H1 (cell line): ENCODE results near the gene ENOSF1. TPM values are rescaled to one million over a fixed set of nuclear protein-coding genes. Genes with fewer than 3 reads are reported as not detected.

Experiments
- CTCF ChIA-PET: fragments of 300-600 bp; sonication (Branson Sonifier 250); formaldehyde crosslinking; loops from one replicate; lab custom pipeline; 2021; ENCODE audit not compliant: partially characterized antibody; lab: Charles Lee
- POLR2A ChIA-PET: fragments of 300-600 bp; sonication (Branson Sonifier 250); formaldehyde crosslinking; loops from one replicate; lab custom pipeline; 2021; ENCODE audit warnings: inconsistent platforms; ENCODE audit not compliant: partially characterized antibody; lab: Charles Lee
- DNase-seq, 2 experiments: peaks; one replicate each; pipeline versions ENCODE4 v3.0.0 to v3.0.0-alpha.2; 2010 to 2022; ENCODE audit warnings: low spot score in 2 of 2, low read depth in 1 of 2, mixed read lengths in 1 of 2
- FAIRE-seq: peaks from 2 replicates; lab custom pipeline; 2011; peaks lifted over from hg19 to GRCh38; lab: Jason Lieb, UNC
- H2AFZ ChIP-seq: 2 replicates; pipeline ENCODE4 v1.8.1; 2012; ENCODE audit warnings: low read length, inconsistent platforms
- H2AK5ac ChIP-seq: 2 replicates; pipeline ENCODE4 v1.6.1; 2013; ENCODE audit warnings: low read depth, low read length
- H2BK120ac ChIP-seq: replicated peaks from 2 replicates; pipeline ENCODE3; 2013; ENCODE audit warnings: low read depth, low read length, inconsistent platforms
- H2BK12ac ChIP-seq: 2 replicates; pipeline ENCODE4 v1.6.1; 2013; ENCODE audit warnings: low read depth, low read length
- H2BK15ac ChIP-seq: 2 replicates; pipeline ENCODE4 v1.6.1; 2013; ENCODE audit warnings: low read length
- H2BK20ac ChIP-seq: 2 replicates; pipeline ENCODE4 v1.6.1; 2013; ENCODE audit warnings: low read length
- H2BK5ac ChIP-seq: 2 replicates; pipeline ENCODE4 v1.6.1; 2013; ENCODE audit warnings: low read depth, low read length
- H3K14ac ChIP-seq: 2 replicates; pipeline ENCODE4 v1.6.1; 2013; ENCODE audit warnings: inconsistent platforms; ENCODE audit not compliant: insufficient read length
- H3K18ac ChIP-seq: 2 replicates; pipeline ENCODE4 v1.6.1; 2013; ENCODE audit warnings: low read length; ENCODE audit errors: extremely low read depth
- H3K23ac ChIP-seq: 2 replicates; pipeline ENCODE4 v1.6.1; 2013; ENCODE audit warnings: inconsistent platforms; ENCODE audit not compliant: insufficient read length
- H3K23me2 ChIP-seq: 2 replicates; pipeline ENCODE4 v1.6.1; 2013; ENCODE audit warnings: low read depth, low read length
- H3K27ac ChIP-seq: 2 replicates; pipeline ENCODE4 v1.6.1; 2011; ENCODE audit warnings: low read depth, low read length, inconsistent platforms
- H3K27me3 ChIP-seq, 4 experiments: replicated peaks in 1 of 4; 1 replicate in 1 of 4; 2 replicates in 3 of 4; pipeline versions ENCODE4 v1.6.1 to v1.8.1; 2011 to 2013; ENCODE audit warnings: low read length in 3 of 4, mild to moderate bottlenecking in 3 of 4, inconsistent platforms in 2 of 4, mixed read lengths in 2 of 4, moderate library complexity in 1 of 4; ENCODE audit not compliant: control insufficient read depth in 3 of 4, insufficient read depth in 3 of 4; ENCODE audit errors: extremely low read depth in 1 of 4
- H3K36me3 ChIP-seq, 4 experiments: 2 replicates each; pipeline versions ENCODE4 v1.6.1 to v1.8.1; 2011 to 2013; ENCODE audit warnings: mild to moderate bottlenecking in 4 of 4, low read length in 3 of 4, moderate library complexity in 2 of 4, control low read depth in 1 of 4, inconsistent platforms in 1 of 4; ENCODE audit not compliant: insufficient read depth in 4 of 4, control insufficient read depth in 2 of 4
- H3K4ac ChIP-seq: replicated peaks from 2 replicates; pipeline ENCODE3; 2013; ENCODE audit warnings: low read length, low read depth, mixed read lengths, inconsistent platforms; ENCODE audit not compliant: insufficient read length
- H3K4me1 ChIP-seq, 4 experiments: replicated peaks in 1 of 4; 1 replicate in 1 of 4; 2 replicates in 3 of 4; pipeline versions ENCODE4 v1.6.1 to v1.8.1; 2011 to 2013; ENCODE audit warnings: low read length in 3 of 4, inconsistent platforms in 2 of 4, mixed read lengths in 1 of 4; ENCODE audit not compliant: insufficient read depth in 4 of 4, control insufficient read depth in 3 of 4
- H3K4me2 ChIP-seq, 2 experiments: 2 replicates each; pipeline versions ENCODE4 v1.6.1 to v1.8.1; 2011 to 2013; ENCODE audit warnings: low read depth in 2 of 2, low read length in 2 of 2, control low read depth in 1 of 2, inconsistent platforms in 1 of 2, mild to moderate bottlenecking in 1 of 2; ENCODE audit not compliant: insufficient read depth in 1 of 2
- H3K4me3 ChIP-seq, 4 experiments: fragments of 200-600, 300-600 bp in 1 of 4; sonication (generic), shearing (Covaris generic), sonication (Bioruptor Twin) in 1 of 4; 2 replicates each; pipeline versions ENCODE4 v1.5.1 to v1.8.1; 2011 to 2016; ENCODE audit warnings: low read length in 4 of 4, low read depth in 3 of 4, control low read depth in 2 of 4, inconsistent platforms in 2 of 4, mild to moderate bottlenecking in 2 of 4, mixed read lengths in 1 of 4, moderate library complexity in 1 of 4; ENCODE audit not compliant: insufficient read depth in 2 of 4; ENCODE audit errors: extremely low read depth in 1 of 4
- H3K56ac ChIP-seq: replicated peaks from 2 replicates; pipeline ENCODE3; 2013; ENCODE audit warnings: low read depth, mild to moderate bottlenecking, mixed read lengths, low read length, inconsistent platforms; ENCODE audit not compliant: insufficient read length
- H3K79me1 ChIP-seq: 2 replicates; pipeline ENCODE4 v1.6.1; 2013; ENCODE audit warnings: low read depth, low read length, control low read depth
- H3K79me2 ChIP-seq, 2 experiments: 2 replicates each; pipeline versions ENCODE4 v1.6.1 to v1.8.1; 2012 to 2013; ENCODE audit warnings: low read length in 2 of 2, mild to moderate bottlenecking in 2 of 2, inconsistent platforms in 1 of 2; ENCODE audit not compliant: insufficient read depth in 2 of 2, control insufficient read depth in 1 of 2
- H3K9ac ChIP-seq, 4 experiments: replicated peaks in 1 of 4; 1 replicate in 1 of 4; 2 replicates in 3 of 4; pipeline versions ENCODE4 v1.6.1 to v1.8.1; 2011 to 2013; ENCODE audit warnings: low read depth in 3 of 4, low read length in 3 of 4, control low read depth in 2 of 4, mild to moderate bottlenecking in 2 of 4, moderate library complexity in 2 of 4, inconsistent platforms in 1 of 4; ENCODE audit errors: extremely low read depth in 1 of 4
- H3K9me3 ChIP-seq, 2 experiments: 2 replicates each; pipeline versions ENCODE4 v1.6.1 to v1.8.1; 2012 to 2013; ENCODE audit warnings: mild to moderate bottlenecking in 2 of 2, moderate library complexity in 2 of 2, control low read depth in 1 of 2, inconsistent platforms in 1 of 2, low read depth in 1 of 2, low read length in 1 of 2, mixed read lengths in 1 of 2; ENCODE audit not compliant: insufficient read depth in 2 of 2
- H4K20me1 ChIP-seq, 2 experiments: replicated peaks in 1 of 2; 2 replicates each; pipeline versions ENCODE3 to v1.8.1; 2011 to 2013; ENCODE audit warnings: inconsistent platforms in 2 of 2, low read length in 2 of 2, mild to moderate bottlenecking in 1 of 2; ENCODE audit not compliant: insufficient read depth in 2 of 2, control insufficient read depth in 1 of 2
- H4K5ac ChIP-seq: 2 replicates; pipeline ENCODE4 v1.6.1; 2013; ENCODE audit warnings: low read length, low read depth, mixed read lengths, inconsistent platforms; ENCODE audit not compliant: insufficient read length
- H4K8ac ChIP-seq: 2 replicates; pipeline ENCODE4 v1.8.0; 2013; ENCODE audit warnings: mild to moderate bottlenecking, moderate library complexity, low read length, inconsistent platforms; ENCODE audit not compliant: insufficient read depth; ENCODE audit errors: extremely low read depth
- H4K91ac ChIP-seq: replicated peaks from 2 replicates; pipeline ENCODE3; 2013; ENCODE audit warnings: low read length, mixed read lengths, inconsistent platforms; ENCODE audit not compliant: insufficient read length
- CREB1 ChIP-seq: IDR thresholded peaks from 2 replicates; pipeline ENCODE4 v1.6.1; 2012; ENCODE audit warnings: inconsistent platforms
- EZH2 ChIP-seq: fragments of 200-600 bp; sonication (generic); IDR thresholded peaks from 2 replicates; pipeline ENCODE4 v1.7.1; 2012; ENCODE audit warnings: low read depth, mild to moderate bottlenecking, moderate library complexity, low read length, inconsistent platforms; ENCODE audit not compliant: severe bottlenecking
- POLR2AphosphoS5 ChIP-seq: IDR thresholded peaks from 2 replicates; pipeline ENCODE4 v1.6.1; 2011; ENCODE audit warnings: low read depth, low read length
- POU5F1 ChIP-seq: IDR thresholded peaks from 2 replicates; pipeline ENCODE4 v1.6.1; 2011; ENCODE audit warnings: low read depth, mild to moderate bottlenecking, low read length, moderate library complexity
- SIN3A ChIP-seq, 2 experiments: IDR thresholded peaks in 1 of 2; conservative IDR thresholded peaks in 1 of 2; 2 replicates each; pipeline ENCODE4 v1.6.1; 2011 to 2012; ENCODE audit warnings: low read length in 2 of 2, improper control_type of control experiment in 1 of 2, low read depth in 1 of 2, mild to moderate bottlenecking in 1 of 2
- WGBS, 2 experiments: shearing (Covaris generic) in 1 of 2; methylation state at CpG; one replicate each; pipeline versions ENCODE4 v1.1.6 to v1.1.7; 2013 to 2015; ENCODE audit warnings: low lambda C conversion rate in 2 of 2, mixed read lengths in 2 of 2, inconsistent platforms in 1 of 2, low coverage in 1 of 2, missing lambda C conversion rate in 1 of 2; ENCODE audit not compliant: insufficient replicate concordance in 2 of 2, insufficient coverage in 1 of 2, insufficient read length in 1 of 2; ENCODE audit errors: extremely low coverage in 1 of 2, missing lambda C conversion rate in 1 of 2; 5-methylcytosine and 5-hydroxymethylcytosine counted together
- long read RNA-seq, 2 experiments: library from RNA in 1 of 2; library from capped mRNA in 1 of 2; stranded (forward); transcript quantifications; one replicate each; pipeline ENCODE4 v2.0.0, GENCODE V29; 2021; ENCODE audit warnings: inconsistent platforms in 1 of 2
- polyA minus RNA-seq, 3 experiments: library from RNA; depleted of rRNA, polyadenylated mRNA; stranded (reverse); fragments of >200 nt; gene quantifications; 1 replicate in 2 of 3; 2 replicates in 1 of 3; pipeline ENCODE4 v1.2.3, GENCODE V29; 2011
- polyA plus RNA-seq, 7 experiments: library from polyadenylated mRNA; depleted of rRNA in 3 of 7; stranded (reverse) in 5 of 7; unstranded in 2 of 7; fragments of >200 nt in 5 of 7; fragments of 200-250 nt in 2 of 7; gene quantifications; 1 replicate in 5 of 7; 2 replicates in 1 of 7; 4 replicates in 1 of 7; pipeline versions ENCODE4 v1.2.1 to v1.2.3, GENCODE V29; 2011 to 2013; ENCODE audit warnings: missing spikeins in 2 of 7, mixed read lengths in 2 of 7
- total RNA-seq: library from RNA; stranded (reverse); fragmentation: NEBNext Ultra II Directional; extraction: Animal tissue kit (Norgen Biotek cat#: 25700); gene quantifications from 2 replicates; pipeline ENCODE4 v1.2.1, GENCODE V29; 2021
- TF ChIP-seq, protein P1 (sequence below): IDR thresholded peaks from 2 replicates; pipeline ENCODE4 v1.6.1; 2012; ENCODE audit warnings: low read length, inconsistent platforms

ENOSF1 gene
- 25.6 and 26.4 TPM in 2 replicates for total RNA-seq
- polyA plus RNA-seq (2011; rRNA removed), result 15.4 and 17.6 TPM in 2 replicates
- 23.2 TPM for polyA plus RNA-seq (2011; cell fraction: cytosol; rRNA removed)
- 76.0 TPM for polyA plus RNA-seq (2011; cell fraction: nucleus; rRNA removed)
- 27.7 to 38.4 TPM (median 34.8 TPM) in 4 replicates for polyA plus RNA-seq (2012, experiment 1 of 2)
- 9.0 TPM for polyA plus RNA-seq (2012, experiment 2 of 2)
- 15.4 TPM for polyA plus RNA-seq (2013, experiment 1 of 2)
- polyA plus RNA-seq (2013, experiment 2 of 2), result 11.1 TPM
- polyA minus RNA-seq (2011; rRNA and poly(A)+ RNA removed), result 36.7 and 42.8 TPM in 2 replicates
- 34.8 TPM for polyA minus RNA-seq (2011; cell fraction: cytosol; rRNA and poly(A)+ RNA removed)
- 66.9 TPM for polyA minus RNA-seq (2011; cell fraction: nucleus; rRNA and poly(A)+ RNA removed)
- long read RNA-seq, experiment 1, partial matches to known transcripts, result 2 of 8 reads
- long read RNA-seq, experiment 1, other reads (novel, unspliced or antisense), result 3 of 8 reads
- long read RNA-seq, experiment 2, partial matches to known transcripts, result 5 of 9 reads
- long read RNA-seq, experiment 2, other reads (novel, unspliced or antisense), result 2 of 9 reads

GRCh38 chr18:712401-713134 lies at the start of gene ENOSF1:
TSS of gene ENOSF1 (minus strand) at chr18:712630. CDS start at chr18:712587, 43 bp downstream.
- no peak for FAIRE-seq
- peaks cover 12 to 31% of the 10 kb centered on the region in 2 experiments for H3K79me2 ChIP-seq
- DNase-seq, result peak; percentile 79 to 99
- peak within 1 kb of the TSS; percentile 48 for H3K18ac ChIP-seq
- peaks cover 9% of the 10 kb centered on the region; the same call in 1 of the 2 replicates for H3K79me1 ChIP-seq
- 14% methylated on average over 47 of the region's 91 CpGs; no CpG with 5 or more reads in 1 of the 2 experiments for WGBS, 2 experiments
- peak within 1 kb of the TSS; percentile 53; the same call in 1 of the 2 replicates for H2AK5ac ChIP-seq
- no peaks in the 10 kb centered on the region for H3K9me3 ChIP-seq
- H4K5ac ChIP-seq, result peak within 1 kb of the TSS; percentile 40
- H4K8ac ChIP-seq, result peak within 1 kb of the TSS; percentile 91
- H3K14ac ChIP-seq, result no peak within 1 kb of the TSS
- no peak within 1 kb of the TSS for H2BK120ac ChIP-seq
- H3K23ac ChIP-seq, result no peak within 1 kb of the TSS
- peaks cover 8% of the 10 kb centered on the region; the same call in 1 of the 2 replicates for H3K23me2 ChIP-seq
- peak within 1 kb of the TSS; percentile 60 for H2AFZ ChIP-seq
- peak within 1 kb of the TSS; percentile 1 for H3K56ac ChIP-seq
- peak within 1 kb of the TSS; percentile 64 to 86 (median 76) for H3K4me3 ChIP-seq
- H4K20me1 ChIP-seq, result peaks cover 3 to 5% of the 10 kb centered on the region in 2 experiments
- H3K27ac ChIP-seq, result peak within 1 kb of the TSS; percentile 50; the same call in 1 of the 2 replicates
- H3K9ac ChIP-seq, result peak within 1 kb of the TSS; percentile 44 to 60 (median 50)
- POLR2A ChIA-PET, result interaction anchor here (0.6 to 1.6 kb wide), 10 partner anchors 10 to 127 kb away, joined by 3 to 6 read pairs (median 4); partner anchors contain the start of gene TYMS
- no peak within 1 kb of the TSS; the same call in 1 of the 2 replicates for H2BK12ac ChIP-seq
- H3K27me3 ChIP-seq, result no peaks in the 10 kb centered on the region
- CTCF ChIA-PET, result interaction anchor here (0.6 to 2.1 kb wide), 22 partner anchors 9 to 1517 kb away, joined by 3 to 16 read pairs (median 4); partner anchors contain the start of gene THOC1
- peak within 1 kb of the TSS; percentile 81 to 86 for H3K4me2 ChIP-seq
- no peak within 1 kb of the TSS for H2BK5ac ChIP-seq
- no peak within 1 kb of the TSS for H2BK20ac ChIP-seq
- H2BK15ac ChIP-seq, result no peak within 1 kb of the TSS
- H3K4me1 ChIP-seq, result peaks cover 0 to 3% (median 1%) of the 10 kb centered on the region in 4 experiments; a peak in 2 of 7 replicates
- peaks cover 0 to 5% (median 0%) of the 10 kb centered on the region in 4 experiments; a peak in 2 of 8 replicates for H3K36me3 ChIP-seq
- H3K4ac ChIP-seq, result peak within 1 kb of the TSS; percentile 39
- H4K91ac ChIP-seq, result peak within 1 kb of the TSS; percentile 65
- TF ChIP-seq CREB1 (peak; percentile 60), POU5F1 (no peak), POLR2AphosphoS5 (peak; percentile 88), SIN3A (conservative IDR thresholded peaks at IDR 0.05 in 1 of 2, IDR thresholded peaks at IDR 0.05 in 1 of 2; ENCODE audit: low read depth in 1 of 2, low read length in 2 of 2) (peak in 1 of 2 experiments; percentile 37; a peak in 1 of 4 replicates), EZH2 (no peak)
- TF ChIP-seq, protein P1, sequence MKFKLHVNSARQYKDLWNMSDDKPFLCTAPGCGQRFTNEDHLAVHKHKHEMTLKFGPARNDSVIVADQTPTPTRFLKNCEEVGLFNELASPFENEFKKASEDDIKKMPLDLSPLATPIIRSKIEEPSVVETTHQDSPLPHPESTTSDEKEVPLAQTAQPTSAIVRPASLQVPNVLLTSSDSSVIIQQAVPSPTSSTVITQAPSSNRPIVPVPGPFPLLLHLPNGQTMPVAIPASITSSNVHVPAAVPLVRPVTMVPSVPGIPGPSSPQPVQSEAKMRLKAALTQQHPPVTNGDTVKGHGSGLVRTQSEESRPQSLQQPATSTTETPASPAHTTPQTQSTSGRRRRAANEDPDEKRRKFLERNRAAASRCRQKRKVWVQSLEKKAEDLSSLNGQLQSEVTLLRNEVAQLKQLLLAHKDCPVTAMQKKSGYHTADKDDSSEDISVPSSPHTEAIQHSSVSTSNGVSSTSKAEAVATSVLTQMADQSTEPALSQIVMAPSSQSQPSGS, result peak; percentile 98
